Choroid plexus epithelial cell (primary cell): ENCODE measurements around the gene RNF187.
"Not testable (repeated sequence)": the region's sequence is repeated elsewhere in the genome, so short reads cannot be mapped to it uniquely, and the experiment has no call there.

ENCODE experiments used
- DNase-seq: peaks from one replicate; pipeline ENCODE4 v3.0.0-alpha.2; 2010; ENCODE audit warnings: low read depth
- H3K4me3 ChIP-seq: 2 replicates; pipeline ENCODE4 v1.5.1; 2011; ENCODE audit warnings: low read depth, mild to moderate bottlenecking, control low read depth, low read length, moderate library complexity
- TF ChIP-seq, protein P1 (sequence below): conservative IDR thresholded peaks from 2 replicates; pipeline ENCODE4 v1.5.1; 2011; ENCODE audit warnings: low read depth, mild to moderate bottlenecking, control low read depth, inconsistent platforms, low read length, moderate library complexity

Gene RNF187

DNA sequence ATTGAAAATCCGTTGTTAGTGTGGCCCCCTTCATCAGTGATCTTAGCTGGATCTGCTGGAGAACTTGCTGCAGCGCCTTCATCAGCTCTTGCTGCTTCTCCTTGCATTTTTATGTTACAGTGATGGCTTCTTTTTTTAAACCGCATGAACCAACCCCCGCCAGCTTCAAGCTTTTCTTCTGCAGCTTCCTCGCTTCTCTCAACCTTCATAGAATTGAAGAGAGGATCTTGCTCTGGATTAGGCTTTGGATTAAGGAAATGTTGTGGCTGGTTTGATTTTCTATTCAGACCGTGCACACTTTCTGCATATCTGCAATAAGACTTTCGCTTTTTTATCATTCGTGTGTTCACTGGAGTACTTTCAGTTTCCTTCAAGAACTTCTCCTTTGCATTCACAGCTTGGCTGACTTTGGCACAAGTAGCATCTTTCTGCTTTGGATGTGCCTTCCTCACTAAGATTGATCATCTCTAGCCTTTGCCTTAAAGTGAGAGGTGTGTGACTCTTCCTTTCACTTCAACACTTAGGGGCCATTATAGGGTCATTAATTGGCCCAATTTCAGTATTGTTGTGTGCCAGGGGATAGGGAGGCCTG, 13.1 kb downstream of the RNF187 start:
- TF ChIP-seq, protein P1, sequence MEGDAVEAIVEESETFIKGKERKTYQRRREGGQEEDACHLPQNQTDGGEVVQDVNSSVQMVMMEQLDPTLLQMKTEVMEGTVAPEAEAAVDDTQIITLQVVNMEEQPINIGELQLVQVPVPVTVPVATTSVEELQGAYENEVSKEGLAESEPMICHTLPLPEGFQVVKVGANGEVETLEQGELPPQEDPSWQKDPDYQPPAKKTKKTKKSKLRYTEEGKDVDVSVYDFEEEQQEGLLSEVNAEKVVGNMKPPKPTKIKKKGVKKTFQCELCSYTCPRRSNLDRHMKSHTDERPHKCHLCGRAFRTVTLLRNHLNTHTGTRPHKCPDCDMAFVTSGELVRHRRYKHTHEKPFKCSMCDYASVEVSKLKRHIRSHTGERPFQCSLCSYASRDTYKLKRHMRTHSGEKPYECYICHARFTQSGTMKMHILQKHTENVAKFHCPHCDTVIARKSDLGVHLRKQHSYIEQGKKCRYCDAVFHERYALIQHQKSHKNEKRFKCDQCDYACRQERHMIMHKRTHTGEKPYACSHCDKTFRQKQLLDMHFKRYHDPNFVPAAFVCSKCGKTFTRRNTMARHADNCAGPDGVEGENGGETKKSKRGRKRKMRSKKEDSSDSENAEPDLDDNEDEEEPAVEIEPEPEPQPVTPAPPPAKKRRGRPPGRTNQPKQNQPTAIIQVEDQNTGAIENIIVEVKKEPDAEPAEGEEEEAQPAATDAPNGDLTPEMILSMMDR: no peak
- no peak overlapping the region for H3K4me3 ChIP-seq
- DNase-seq: no peak

DNA sequence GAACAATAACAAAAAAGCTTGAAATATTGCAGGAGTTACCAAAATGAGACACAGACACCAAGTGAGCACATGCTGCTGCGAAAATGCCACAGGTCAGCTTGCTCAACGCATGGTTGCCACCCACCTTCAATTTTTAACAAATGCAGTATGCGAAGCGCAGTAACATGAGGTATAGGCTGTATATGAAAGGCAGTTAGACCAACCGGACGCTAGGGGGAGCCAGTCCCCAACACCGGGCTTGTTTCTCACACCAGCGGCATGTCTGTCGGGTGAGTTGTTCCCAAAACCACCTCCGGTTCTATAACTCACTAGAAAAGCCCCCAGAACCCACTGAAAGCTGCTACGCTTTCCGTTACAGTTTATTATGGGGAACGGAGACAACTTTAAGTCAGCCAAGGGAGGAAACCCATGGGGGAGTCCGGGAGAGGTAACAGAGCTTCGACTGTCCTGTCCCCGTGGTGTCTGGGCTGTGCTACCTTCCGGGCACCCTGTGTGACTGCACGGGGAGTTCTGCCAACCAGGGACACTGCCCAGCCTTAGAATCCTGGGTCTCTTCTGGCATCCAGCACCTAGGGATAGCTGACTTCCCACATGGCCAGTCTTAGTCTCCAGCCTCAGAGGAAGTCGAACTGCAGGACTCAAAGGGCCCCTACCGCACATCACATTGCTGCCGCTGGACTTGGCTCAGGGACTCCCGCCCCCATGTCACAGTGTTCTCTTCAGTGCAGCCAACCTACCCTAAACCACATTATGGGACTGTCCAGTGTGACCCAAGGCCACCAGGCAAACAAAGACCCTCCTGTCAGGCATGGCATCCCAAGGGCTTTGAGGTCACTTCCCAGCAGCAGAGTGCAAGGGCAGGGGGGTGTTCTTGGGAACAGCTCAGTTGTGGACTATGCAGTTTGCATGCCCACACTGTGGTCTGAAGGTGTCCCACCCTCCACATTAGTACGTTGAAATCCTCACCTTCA, 14.0 kb downstream of the RNF187 start:
- peak overlapping the region; percentile 20 for H3K4me3 ChIP-seq
- DNase-seq: peak; percentile 92
- TF ChIP-seq, protein P1: peak; percentile 97

DNA sequence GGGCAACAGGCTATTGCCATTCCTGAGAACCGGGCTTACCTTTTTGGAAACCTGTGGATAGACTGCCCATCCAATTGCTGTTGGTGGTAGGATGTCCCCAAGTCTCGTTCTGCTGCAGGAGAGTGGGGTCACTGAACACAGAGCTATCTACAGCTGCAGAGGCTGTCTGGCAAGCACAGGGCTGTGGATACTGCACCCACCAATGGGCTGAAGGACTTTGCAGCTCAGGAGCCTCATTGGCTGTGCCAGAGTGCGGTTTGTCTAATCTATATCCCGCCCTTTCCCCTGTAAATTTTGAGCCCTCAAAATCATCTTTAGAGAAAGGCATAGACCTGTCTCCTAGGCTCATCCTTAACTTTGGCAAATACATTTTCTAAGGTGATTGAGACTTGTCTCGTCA, 15.3 kb downstream of the RNF187 start:
- H3K4me3 ChIP-seq: no peak overlapping the region

DNA sequence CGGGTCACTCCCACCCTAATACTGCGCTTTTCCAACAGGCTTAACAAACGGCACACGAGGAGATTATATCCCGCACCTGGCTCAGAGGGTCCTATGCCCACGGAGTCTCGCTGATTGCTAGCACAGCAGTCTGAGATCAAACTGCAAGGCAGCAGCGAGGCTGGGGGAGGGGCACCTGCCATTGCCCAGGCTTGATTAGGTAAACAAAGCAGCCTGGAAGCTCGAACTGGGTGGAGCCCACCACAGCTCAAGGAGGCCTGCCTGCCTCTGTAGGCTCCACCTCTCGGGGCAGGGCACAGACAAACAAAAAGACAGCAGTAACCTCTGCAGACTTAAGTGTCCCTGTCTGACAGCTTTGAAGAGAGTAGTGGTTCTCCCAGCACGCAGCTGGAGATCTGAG, 18.8 kb downstream of the RNF187 start:
- DNase-seq, H3K4me3 ChIP-seq: not testable (repeated sequence)

More for the DNA sequence above, 15.3 kb downstream of the RNF187 start:
- TF ChIP-seq, protein P1: no peak
- no peak for DNase-seq

DNA sequence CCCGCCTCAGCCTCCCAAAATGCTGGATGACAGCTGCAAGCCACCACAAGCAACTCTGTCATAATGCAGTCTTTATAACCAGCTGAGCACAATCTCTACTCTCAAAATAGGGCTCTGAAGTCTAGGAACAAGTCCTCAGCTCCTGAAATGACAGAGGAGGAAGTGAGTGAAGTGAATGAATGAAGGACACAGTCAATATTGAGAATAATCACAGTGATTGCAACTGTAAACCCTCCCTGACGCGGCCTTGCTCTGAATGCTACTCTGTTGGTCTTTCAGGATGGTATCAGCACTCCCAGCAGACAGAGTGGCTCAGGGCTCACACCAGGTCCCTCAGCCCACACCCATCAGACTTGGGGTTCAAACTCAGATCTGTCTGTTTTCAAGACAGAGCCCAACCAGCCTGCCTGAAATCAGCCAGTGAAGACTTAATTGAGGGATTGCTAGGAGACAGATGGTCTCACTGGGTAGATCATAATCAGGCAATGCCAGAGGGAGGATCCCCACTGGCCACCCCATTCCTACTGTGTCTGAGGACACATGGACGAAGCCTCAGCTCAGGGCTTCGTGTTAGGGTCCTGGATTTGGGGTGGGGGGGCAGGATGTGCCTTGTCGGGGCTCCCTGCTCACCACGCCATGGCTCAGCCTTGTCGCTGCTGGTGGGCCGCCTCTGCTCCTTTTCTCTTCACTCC, 20.9 kb downstream of the RNF187 start:
- TF ChIP-seq, protein P1: no peak
- no peak for DNase-seq
- H3K4me3 ChIP-seq: no peak overlapping the region

DNA sequence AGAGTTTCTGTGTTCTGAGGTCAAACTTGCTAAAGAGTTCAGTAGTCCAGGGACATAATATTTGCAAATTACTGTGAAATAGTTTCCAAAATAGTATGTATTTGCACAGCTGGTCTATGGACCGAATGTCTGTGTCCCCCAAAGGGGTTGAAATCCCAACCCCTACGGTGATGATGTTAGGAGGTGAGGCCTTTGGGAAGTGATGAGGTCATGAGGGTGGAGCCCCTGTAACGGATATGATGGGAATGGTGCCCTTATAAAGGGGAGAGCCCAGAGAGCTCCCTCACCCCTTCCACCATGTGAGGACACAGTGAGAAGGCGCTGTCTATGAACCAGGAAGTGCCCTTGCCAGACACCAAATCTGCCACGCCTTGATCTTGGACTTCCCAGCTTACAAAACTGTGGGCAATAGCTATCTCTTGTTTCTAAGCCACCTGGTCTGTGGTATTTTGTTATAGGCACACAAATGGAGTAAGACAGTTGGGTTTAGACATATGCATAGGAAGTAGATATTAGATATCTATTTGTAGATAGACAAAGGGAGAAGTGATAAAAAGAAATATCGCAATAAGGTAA, 21.7 kb downstream of the RNF187 start:
- TF ChIP-seq, protein P1: no peak
- no peak for DNase-seq
- H3K4me3 ChIP-seq: no peak overlapping the region
